SK-N-SH treated with all-trans-retinoic acid at 6 μM for 48 hours (cell line): ENCODE data around the gene NPEPL1.

Experiments used
- ATAC-seq: fragments of 200-7000 bp; cut with Tn5 transposase; 3 replicates; pipeline ENCODE4 v1.9.1; 2020; ENCODE audit warnings: mild to moderate bottlenecking, moderate library complexity
- ARNTL ChIP-seq: fragments of 450-650 bp; formaldehyde crosslinking; IDR thresholded peaks from 2 replicates; pipeline ENCODE4 v1.5.0; 2020; ENCODE audit warnings: low read depth, mild to moderate bottlenecking, moderate library complexity, borderline replicate concordance
- GLIS3 ChIP-seq: fragments of 250-450 bp; sonication (Bioruptor Pico); IDR thresholded peaks from 2 replicates; pipeline ENCODE4 v1.5.0; 2020; ENCODE audit warnings: mild to moderate bottlenecking, moderate library complexity
- ISL1 ChIP-seq: fragments of 250-450 bp; sonication (Bioruptor Pico); IDR thresholded peaks from 2 replicates; pipeline ENCODE4 v2.1.2; 2022; ENCODE audit warnings: mild to moderate bottlenecking, moderate library complexity
- OSR1 ChIP-seq: fragments of 250-450 bp; sonication (Bioruptor Pico); IDR thresholded peaks from 2 replicates; pipeline ENCODE4 v1.8.0; 2022; ENCODE audit warnings: moderate library complexity, mild to moderate bottlenecking, inconsistent platforms
- PPARA ChIP-seq: fragments of 250-450 bp; sonication (Bioruptor Pico); IDR thresholded peaks from 2 replicates; pipeline ENCODE4 v1.5.0; 2020; ENCODE audit warnings: mild to moderate bottlenecking, borderline replicate concordance
- RARB ChIP-seq: fragments of 250-450 bp; sonication (Bioruptor Pico); IDR thresholded peaks from 2 replicates; pipeline ENCODE4 v1.8.0; 2021; ENCODE audit warnings: mild to moderate bottlenecking, moderate library complexity
- SNAI2 ChIP-seq: fragments of 250-450 bp; sonication (Bioruptor Pico); IDR thresholded peaks from 2 replicates; pipeline ENCODE4 v1.5.0; 2020; ENCODE audit warnings: mild to moderate bottlenecking, moderate library complexity
- TCF4 ChIP-seq: fragments of 250-450 bp; sonication (Bioruptor Pico); IDR thresholded peaks from 2 replicates; pipeline ENCODE4 v1.8.0; 2021; ENCODE audit warnings: mild to moderate bottlenecking, moderate library complexity, borderline replicate concordance
- TOX ChIP-seq: fragments of 250-450 bp; sonication (Bioruptor Pico); IDR thresholded peaks from 2 replicates; pipeline ENCODE4 v1.8.0; 2021; ENCODE audit warnings: mild to moderate bottlenecking, moderate library complexity, borderline replicate concordance
- ZC3H10 ChIP-seq: fragments of 250-450 bp; sonication (Bioruptor Pico); IDR thresholded peaks from 2 replicates; pipeline ENCODE4 v1.5.1; 2021; ENCODE audit warnings: mild to moderate bottlenecking, moderate library complexity
- ZFP3 ChIP-seq: fragments of 250-450 bp; sonication (Bioruptor Pico); IDR thresholded peaks from 2 replicates; pipeline ENCODE4 v1.5.0; 2020; ENCODE audit warnings: mild to moderate bottlenecking, moderate library complexity
- ZFP30 ChIP-seq: fragments of 450-650 bp; formaldehyde crosslinking; IDR thresholded peaks from 2 replicates; pipeline ENCODE4 v1.5.0; 2022; ENCODE audit warnings: mild to moderate bottlenecking, moderate library complexity
- ZNF70 ChIP-seq: fragments of 450-650 bp; formaldehyde crosslinking; IDR thresholded peaks from 2 replicates; pipeline ENCODE4 v1.5.0; 2020; ENCODE audit warnings: mild to moderate bottlenecking, moderate library complexity
- ZNF8 ChIP-seq: fragments of 450-650 bp; formaldehyde crosslinking; IDR thresholded peaks from 2 replicates; pipeline ENCODE4 v1.5.0; 2020; ENCODE audit warnings: mild to moderate bottlenecking, moderate library complexity
- TF ChIP-seq, protein P1 (sequence below): fragments of 250-450 bp; sonication (Bioruptor Pico); IDR thresholded peaks from 2 replicates; pipeline ENCODE4 v1.5.1; 2020; ENCODE audit warnings: low read depth, mild to moderate bottlenecking, moderate library complexity
- TF ChIP-seq, protein P2 (sequence below): fragments of 250-450 bp; sonication (Bioruptor Pico); IDR thresholded peaks from 2 replicates; pipeline ENCODE4 v1.8.0; 2020; ENCODE audit warnings: mild to moderate bottlenecking, moderate library complexity, borderline replicate concordance
- TF ChIP-seq, protein P3 (sequence below): fragments of 250-450 bp; sonication (Bioruptor Pico); IDR thresholded peaks from 2 replicates; pipeline ENCODE4 v1.5.0; 2020; ENCODE audit warnings: mild to moderate bottlenecking, moderate library complexity
- TF ChIP-seq, protein P4 (sequence below): fragments of 250-450 bp; sonication (Bioruptor Pico); IDR thresholded peaks from 2 replicates; pipeline ENCODE4 v1.5.1; 2021; ENCODE audit warnings: mild to moderate bottlenecking, moderate library complexity

Gene NPEPL1

DNA sequence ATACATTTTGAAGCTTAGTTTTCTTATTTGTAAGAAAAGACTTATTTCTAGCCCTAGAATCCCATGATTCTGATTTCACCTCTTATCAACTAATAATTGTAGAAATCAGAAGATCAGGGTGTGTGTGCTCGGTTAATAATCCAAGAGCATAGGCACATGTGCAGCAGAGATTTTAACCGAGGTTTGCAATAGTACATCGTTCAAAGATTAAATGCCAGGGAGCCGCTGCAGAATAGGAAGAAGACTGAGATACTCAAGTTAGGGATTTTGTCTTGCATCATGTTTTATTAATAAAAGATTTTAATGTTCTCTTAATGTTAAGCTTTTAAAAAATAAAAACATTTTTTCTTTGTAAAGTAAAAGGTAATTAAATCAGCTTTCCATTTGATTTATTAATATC lies 34.6 kb upstream of the NPEPL1 start:
- ATAC-seq: peak; percentile 42; the same call in 2 of the 3 replicates
- no peak for TF ChIP-seq ARNTL (CRISPR knock-in tag)
- peak; percentile 72 for TF ChIP-seq ISL1

DNA sequence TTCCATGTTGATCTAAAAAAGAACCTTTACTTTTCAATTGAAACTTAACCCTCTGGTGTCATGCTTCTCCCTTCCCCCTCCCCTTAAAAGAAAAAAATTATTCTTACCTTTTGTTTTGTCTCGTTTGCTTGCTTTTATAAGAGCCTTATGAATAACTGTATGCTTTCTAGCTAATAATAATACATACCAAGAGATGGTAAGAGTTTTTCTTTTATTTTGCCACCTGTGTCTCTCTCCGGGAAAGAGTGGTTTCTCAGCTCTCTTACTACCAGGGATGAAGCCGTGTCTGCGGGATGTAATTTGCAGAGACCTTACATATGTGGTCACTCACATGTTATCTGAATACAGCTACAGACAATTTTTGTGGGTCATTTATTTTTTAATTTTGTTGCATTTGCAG lies 33.8 kb upstream of the NPEPL1 start:
- TF ChIP-seq, protein P1, sequence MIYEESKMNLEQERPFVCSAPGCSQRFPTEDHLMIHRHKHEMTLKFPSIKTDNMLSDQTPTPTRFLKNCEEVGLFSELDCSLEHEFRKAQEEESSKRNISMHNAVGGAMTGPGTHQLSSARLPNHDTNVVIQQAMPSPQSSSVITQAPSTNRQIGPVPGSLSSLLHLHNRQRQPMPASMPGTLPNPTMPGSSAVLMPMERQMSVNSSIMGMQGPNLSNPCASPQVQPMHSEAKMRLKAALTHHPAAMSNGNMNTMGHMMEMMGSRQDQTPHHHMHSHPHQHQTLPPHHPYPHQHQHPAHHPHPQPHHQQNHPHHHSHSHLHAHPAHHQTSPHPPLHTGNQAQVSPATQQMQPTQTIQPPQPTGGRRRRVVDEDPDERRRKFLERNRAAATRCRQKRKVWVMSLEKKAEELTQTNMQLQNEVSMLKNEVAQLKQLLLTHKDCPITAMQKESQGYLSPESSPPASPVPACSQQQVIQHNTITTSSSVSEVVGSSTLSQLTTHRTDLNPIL (CRISPR knock-in tag): no peak
- TF ChIP-seq ZFP3 (CRISPR knock-in tag): no peak
- TF ChIP-seq, protein P2, sequence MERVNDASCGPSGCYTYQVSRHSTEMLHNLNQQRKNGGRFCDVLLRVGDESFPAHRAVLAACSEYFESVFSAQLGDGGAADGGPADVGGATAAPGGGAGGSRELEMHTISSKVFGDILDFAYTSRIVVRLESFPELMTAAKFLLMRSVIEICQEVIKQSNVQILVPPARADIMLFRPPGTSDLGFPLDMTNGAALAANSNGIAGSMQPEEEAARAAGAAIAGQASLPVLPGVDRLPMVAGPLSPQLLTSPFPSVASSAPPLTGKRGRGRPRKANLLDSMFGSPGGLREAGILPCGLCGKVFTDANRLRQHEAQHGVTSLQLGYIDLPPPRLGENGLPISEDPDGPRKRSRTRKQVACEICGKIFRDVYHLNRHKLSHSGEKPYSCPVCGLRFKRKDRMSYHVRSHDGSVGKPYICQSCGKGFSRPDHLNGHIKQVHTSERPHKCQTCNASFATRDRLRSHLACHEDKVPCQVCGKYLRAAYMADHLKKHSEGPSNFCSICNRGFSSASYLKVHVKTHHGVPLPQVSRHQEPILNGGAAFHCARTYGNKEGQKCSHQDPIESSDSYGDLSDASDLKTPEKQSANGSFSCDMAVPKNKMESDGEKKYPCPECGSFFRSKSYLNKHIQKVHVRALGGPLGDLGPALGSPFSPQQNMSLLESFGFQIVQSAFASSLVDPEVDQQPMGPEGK (CRISPR knock-in tag): no peak
- no peak for TF ChIP-seq TCF4 (CRISPR knock-in tag)
- TF ChIP-seq ZNF70: no peak
- TF ChIP-seq, protein P3, sequence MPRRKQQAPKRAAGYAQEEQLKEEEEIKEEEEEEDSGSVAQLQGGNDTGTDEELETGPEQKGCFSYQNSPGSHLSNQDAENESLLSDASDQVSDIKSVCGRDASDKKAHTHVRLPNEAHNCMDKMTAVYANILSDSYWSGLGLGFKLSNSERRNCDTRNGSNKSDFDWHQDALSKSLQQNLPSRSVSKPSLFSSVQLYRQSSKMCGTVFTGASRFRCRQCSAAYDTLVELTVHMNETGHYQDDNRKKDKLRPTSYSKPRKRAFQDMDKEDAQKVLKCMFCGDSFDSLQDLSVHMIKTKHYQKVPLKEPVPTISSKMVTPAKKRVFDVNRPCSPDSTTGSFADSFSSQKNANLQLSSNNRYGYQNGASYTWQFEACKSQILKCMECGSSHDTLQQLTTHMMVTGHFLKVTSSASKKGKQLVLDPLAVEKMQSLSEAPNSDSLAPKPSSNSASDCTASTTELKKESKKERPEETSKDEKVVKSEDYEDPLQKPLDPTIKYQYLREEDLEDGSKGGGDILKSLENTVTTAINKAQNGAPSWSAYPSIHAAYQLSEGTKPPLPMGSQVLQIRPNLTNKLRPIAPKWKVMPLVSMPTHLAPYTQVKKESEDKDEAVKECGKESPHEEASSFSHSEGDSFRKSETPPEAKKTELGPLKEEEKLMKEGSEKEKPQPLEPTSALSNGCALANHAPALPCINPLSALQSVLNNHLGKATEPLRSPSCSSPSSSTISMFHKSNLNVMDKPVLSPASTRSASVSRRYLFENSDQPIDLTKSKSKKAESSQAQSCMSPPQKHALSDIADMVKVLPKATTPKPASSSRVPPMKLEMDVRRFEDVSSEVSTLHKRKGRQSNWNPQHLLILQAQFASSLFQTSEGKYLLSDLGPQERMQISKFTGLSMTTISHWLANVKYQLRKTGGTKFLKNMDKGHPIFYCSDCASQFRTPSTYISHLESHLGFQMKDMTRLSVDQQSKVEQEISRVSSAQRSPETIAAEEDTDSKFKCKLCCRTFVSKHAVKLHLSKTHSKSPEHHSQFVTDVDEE (CRISPR knock-in tag): no peak
- no peak for TF ChIP-seq ZFP30 (CRISPR knock-in tag)
- TF ChIP-seq ZC3H10: no peak
- TF ChIP-seq TOX (CRISPR knock-in tag): no peak

DNA sequence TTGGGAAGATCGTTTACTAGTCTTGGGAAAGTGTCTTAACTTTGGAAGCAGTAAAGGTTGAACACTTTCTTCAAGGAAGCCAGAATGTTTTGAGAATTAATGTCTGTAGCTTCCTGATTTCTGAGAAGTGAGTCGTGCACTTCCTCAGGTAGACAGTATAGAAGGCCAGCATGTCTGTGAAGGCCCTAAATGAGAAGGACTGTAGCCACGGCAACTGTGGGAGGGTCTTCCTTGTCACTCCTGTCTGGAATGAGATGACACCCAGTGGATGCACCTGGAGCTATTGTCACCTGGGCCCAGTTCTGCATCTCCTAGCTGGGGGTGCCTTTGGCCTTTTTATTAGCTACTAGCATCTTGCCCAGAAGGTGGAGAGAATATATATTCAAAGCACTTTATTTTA lies 32.8 kb upstream of the NPEPL1 start:
- TF ChIP-seq GLIS3 (CRISPR knock-in tag): no peak
- TF ChIP-seq, protein P3 (CRISPR knock-in tag): no peak
- TF ChIP-seq ISL1: no peak
- no peak for TF ChIP-seq ZNF8
- TF ChIP-seq PPARA (CRISPR knock-in tag): no peak
- no peak for TF ChIP-seq RARB (CRISPR knock-in tag)
- no peak for TF ChIP-seq ZC3H10
- TF ChIP-seq, protein P4, sequence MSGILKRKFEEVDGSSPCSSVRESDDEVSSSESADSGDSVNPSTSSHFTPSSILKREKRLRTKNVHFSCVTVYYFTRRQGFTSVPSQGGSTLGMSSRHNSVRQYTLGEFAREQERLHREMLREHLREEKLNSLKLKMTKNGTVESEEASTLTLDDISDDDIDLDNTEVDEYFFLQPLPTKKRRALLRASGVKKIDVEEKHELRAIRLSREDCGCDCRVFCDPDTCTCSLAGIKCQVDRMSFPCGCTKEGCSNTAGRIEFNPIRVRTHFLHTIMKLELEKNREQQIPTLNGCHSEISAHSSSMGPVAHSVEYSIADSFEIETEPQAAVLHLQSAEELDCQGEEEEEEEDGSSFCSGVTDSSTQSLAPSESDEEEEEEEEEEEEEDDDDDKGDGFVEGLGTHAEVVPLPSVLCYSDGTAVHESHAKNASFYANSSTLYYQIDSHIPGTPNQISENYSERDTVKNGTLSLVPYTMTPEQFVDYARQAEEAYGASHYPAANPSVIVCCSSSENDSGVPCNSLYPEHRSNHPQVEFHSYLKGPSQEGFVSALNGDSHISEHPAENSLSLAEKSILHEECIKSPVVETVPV (CRISPR knock-in tag): no peak
- TF ChIP-seq, protein P2 (CRISPR knock-in tag): no peak
- TF ChIP-seq SNAI2 (CRISPR knock-in tag): no peak
- no peak for TF ChIP-seq OSR1 (CRISPR knock-in tag)
- ATAC-seq: no peak

More for the DNA sequence above, 33.8 kb upstream of the NPEPL1 start:
- ATAC-seq: no peak
